Karpas-422 (cell line): ENCODE measurements around the gene OR6C65. TPM values are rescaled to one million over a fixed set of nuclear protein-coding genes. Genes with fewer than 3 reads are reported as not detected.
"Not testable (repeated sequence)": the region's sequence is repeated elsewhere in the genome, so short reads cannot be mapped to it uniquely, and the experiment has no call there.

Source experiments
- DNase-seq: peaks from one replicate; pipeline ENCODE4 v3.0.0-alpha.2; 2015
- H2AFZ ChIP-seq: fragments of 200-600 bp; sonication (generic); 2 replicates; pipeline ENCODE4 v1.6.1; 2014; ENCODE audit warnings: antibody characterized with exemption, low read length, mixed read lengths
- H3K27ac ChIP-seq: fragments of 200-600 bp; sonication (generic); 2 replicates; pipeline ENCODE4 v1.5.1; 2014; ENCODE audit warnings: mild to moderate bottlenecking, low read length, moderate library complexity
- H3K27me3 ChIP-seq: fragments of 200-600 bp; sonication (generic); 2 replicates; pipeline ENCODE4 v1.6.1; 2014; ENCODE audit warnings: low read length, mixed read lengths
- H3K36me3 ChIP-seq: fragments of 200-600 bp; sonication (generic); 2 replicates; pipeline ENCODE4 v1.6.1; 2014; ENCODE audit warnings: low read length, mixed read lengths; ENCODE audit not compliant: insufficient read depth
- H3K4me1 ChIP-seq: fragments of 200-600 bp; sonication (generic); 2 replicates; pipeline ENCODE4 v1.6.1; 2014; ENCODE audit warnings: mild to moderate bottlenecking, low read length, mixed read lengths
- H3K4me2 ChIP-seq: fragments of 200-600 bp; sonication (generic); 2 replicates; pipeline ENCODE4 v1.6.1; 2014; ENCODE audit warnings: low read length, low read depth, mild to moderate bottlenecking; ENCODE audit not compliant: poor library complexity, severe bottlenecking
- H3K4me3 ChIP-seq: fragments of 200-600 bp; sonication (generic); 2 replicates; pipeline ENCODE4 v1.5.1; 2014; ENCODE audit warnings: mild to moderate bottlenecking, antibody characterized with exemption, low read length, mixed read lengths
- H3K79me2 ChIP-seq: fragments of 200-600 bp; sonication (generic); 2 replicates; pipeline ENCODE4 v1.6.1; 2014; ENCODE audit warnings: mild to moderate bottlenecking, low read length, mixed read lengths
- H3K9ac ChIP-seq: fragments of 200-600 bp; sonication (generic); 2 replicates; pipeline ENCODE4 v1.6.0; 2014; ENCODE audit warnings: low read length
- H3K9me2 ChIP-seq: fragments of 200-600 bp; sonication (generic), shearing (Covaris generic); replicated peaks from 2 replicates; pipeline ENCODE4 v1.6.0; 2014; ENCODE audit warnings: mild to moderate bottlenecking, low read length, moderate library complexity; ENCODE audit not compliant: insufficient read depth
- H3K9me3 ChIP-seq: fragments of 300-700, 200-600 bp; sonication (generic); 2 replicates; pipeline ENCODE4 v1.6.1; 2014; ENCODE audit warnings: low read length, mixed read lengths
- H4K20me1 ChIP-seq: fragments of 200-600 bp; sonication (generic); 2 replicates; pipeline ENCODE4 v1.6.1; 2014; ENCODE audit warnings: mild to moderate bottlenecking, antibody characterized with exemption, low read length, low read depth; ENCODE audit not compliant: insufficient read depth
- total RNA-seq: library from RNA; depleted of rRNA; stranded (reverse); fragments of >200 nt; shearing (Covaris generic); gene quantifications from 2 replicates; pipeline ENCODE4 v1.2.3, GENCODE V29; 2014; ENCODE audit warnings: low replicate concordance

OR6C65 gene
- total RNA-seq, 1 experiment from 2014 or later = not detected

GRCh38 chr12:55425954-55426353 is 25.6 kb downstream of the OR6C65 start, which contains the start of gene OR6C76:
OR6C76 (plus strand) TSS chr12:55426254; CDS start chr12:55426254, 0 bp downstream.
- no peak for DNase-seq
- Histone ChIP-seq H3K4me2 (no peak within 1 kb of the TSS), H4K20me1 (no peaks in the 10 kb centered on the region), H3K4me1 (no peaks in the 10 kb centered on the region), H3K27me3 (no peaks in the 10 kb centered on the region), H3K9me3 (no peaks in the 10 kb centered on the region), H3K36me3 (no peaks in the 10 kb centered on the region), H3K9me2 (no peaks in the 10 kb centered on the region), H3K27ac (no peak within 1 kb of the TSS), H3K9ac (no peak within 1 kb of the TSS), H3K4me3 (no peak within 1 kb of the TSS), H2AFZ (no peak within 1 kb of the TSS), H3K79me2 (no peaks in the 10 kb centered on the region)

GRCh38 chr12:55428331-55429243 is 28.3 kb downstream of the OR6C65 start:
- DNase-seq = no peak
- no peaks in the 10 kb centered on the region for H3K9me3 ChIP-seq
- H3K9me2 ChIP-seq = no peaks in the 10 kb centered on the region
- no peak overlapping the region for H3K27ac ChIP-seq
- H3K27me3 ChIP-seq = no peaks in the 10 kb centered on the region
- no peak overlapping the region for H2AFZ ChIP-seq
- H3K4me3 ChIP-seq = no peak overlapping the region
- H4K20me1 ChIP-seq = no peaks in the 10 kb centered on the region
- no peaks in the 10 kb centered on the region for H3K4me1 ChIP-seq
- no peak overlapping the region for H3K9ac ChIP-seq
- H3K4me2 ChIP-seq = no peak overlapping the region
- no peaks in the 10 kb centered on the region for H3K79me2 ChIP-seq
- H3K36me3 ChIP-seq = no peaks in the 10 kb centered on the region

GRCh38 chr12:55441233-55441632 is 40.9 kb downstream of the OR6C65 start:
- not testable (repeated sequence) for H3K9me2 ChIP-seq, H3K9ac ChIP-seq, H3K79me2 ChIP-seq, H4K20me1 ChIP-seq, H2AFZ ChIP-seq, H3K4me3 ChIP-seq, H3K4me1 ChIP-seq, H3K36me3 ChIP-seq, H3K27ac ChIP-seq, H3K27me3 ChIP-seq, DNase-seq, H3K4me2 ChIP-seq, H3K9me3 ChIP-seq

GRCh38 chr12:55443776-55444175 is 43.4 kb downstream of the OR6C65 start, which contains the start of gene OR6C2:
OR6C2 (plus strand) TSS chr12:55444076; CDS start chr12:55452214, 8,138 bp downstream.
- H3K36me3 ChIP-seq = no peaks in the 10 kb centered on the region
- H3K9me3 ChIP-seq = no peaks in the 10 kb centered on the region
- H3K4me3 ChIP-seq = no peak within 1 kb of the TSS
- no peaks in the 10 kb centered on the region for H3K9me2 ChIP-seq
- H3K4me1 ChIP-seq = no peaks in the 10 kb centered on the region
- no peak for DNase-seq
- no peak within 1 kb of the TSS for H2AFZ ChIP-seq
- no peak within 1 kb of the TSS for H3K27ac ChIP-seq
- no peak within 1 kb of the TSS for H3K9ac ChIP-seq
- H3K27me3 ChIP-seq = no peaks in the 10 kb centered on the region; the same call in 1 of the 2 replicates
- H3K79me2 ChIP-seq = no peaks in the 10 kb centered on the region
- no peaks in the 10 kb centered on the region for H4K20me1 ChIP-seq
- H3K4me2 ChIP-seq = no peak within 1 kb of the TSS

GRCh38 chr12:55445357-55445756 is 45.0 kb downstream of the OR6C65 start:
- Histone ChIP-seq H4K20me1 (no peaks in the 10 kb centered on the region), H3K27ac (no peak overlapping the region), H3K9me3 (no peaks in the 10 kb centered on the region), H3K4me2 (no peak overlapping the region), H3K79me2 (no peaks in the 10 kb centered on the region), H2AFZ (no peak overlapping the region), H3K4me1 (no peaks in the 10 kb centered on the region), H3K9me2 (no peaks in the 10 kb centered on the region), H3K4me3 (no peak overlapping the region), H3K36me3 (no peaks in the 10 kb centered on the region), H3K9ac (no peak overlapping the region), H3K27me3 (no peaks in the 10 kb centered on the region; the same call in 1 of the 2 replicates)
- DNase-seq = no peak

GRCh38 chr12:55446326-55446725 is 46.0 kb downstream of the OR6C65 start:
- H3K4me1 ChIP-seq = no peaks in the 10 kb centered on the region
- no peak overlapping the region for H3K4me3 ChIP-seq
- H4K20me1 ChIP-seq = no peaks in the 10 kb centered on the region
- no peak overlapping the region for H3K4me2 ChIP-seq
- no peak overlapping the region for H2AFZ ChIP-seq
- H3K36me3 ChIP-seq = no peaks in the 10 kb centered on the region
- H3K9me2 ChIP-seq = no peaks in the 10 kb centered on the region
- H3K9ac ChIP-seq = no peak overlapping the region
- no peaks in the 10 kb centered on the region for H3K9me3 ChIP-seq
- no peaks in the 10 kb centered on the region; the same call in 1 of the 2 replicates for H3K27me3 ChIP-seq
- no peak for DNase-seq
- H3K27ac ChIP-seq = no peak overlapping the region
- no peaks in the 10 kb centered on the region for H3K79me2 ChIP-seq

DNA sequence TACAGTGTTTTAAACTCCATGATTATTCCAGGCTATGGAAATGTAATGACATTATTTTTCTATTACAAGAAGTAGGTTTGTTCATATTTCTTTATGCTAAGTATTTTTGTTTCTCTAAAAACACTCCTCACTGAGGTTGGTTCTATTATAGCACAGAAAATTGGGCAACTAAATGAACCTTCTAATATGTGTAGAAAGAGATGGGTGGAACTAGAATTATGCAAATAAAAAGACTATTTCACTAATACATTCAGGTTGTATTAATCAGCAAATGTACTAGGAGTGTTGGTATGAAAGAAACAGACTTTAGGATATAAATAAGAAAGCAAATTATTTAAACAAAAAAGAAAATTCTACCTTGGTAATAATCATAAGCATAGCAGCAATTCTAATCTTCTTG is 48.5 kb downstream of the OR6C65 start:
- H3K36me3 ChIP-seq = no peaks in the 10 kb centered on the region
- H3K4me2 ChIP-seq = no peak overlapping the region
- H3K4me3 ChIP-seq = no peak overlapping the region
- H3K27me3 ChIP-seq = no peaks in the 10 kb centered on the region; the same call in 1 of the 2 replicates
- no peak for DNase-seq
- H3K9ac ChIP-seq = no peak overlapping the region
- no peaks in the 10 kb centered on the region for H4K20me1 ChIP-seq
- no peak overlapping the region for H2AFZ ChIP-seq
- no peaks in the 10 kb centered on the region for H3K9me2 ChIP-seq
- no peaks in the 10 kb centered on the region for H3K9me3 ChIP-seq
- no peaks in the 10 kb centered on the region for H3K4me1 ChIP-seq
- H3K27ac ChIP-seq = no peak overlapping the region
- H3K79me2 ChIP-seq = no peaks in the 10 kb centered on the region
